HepG2 (cell line): ENCODE measurements around the gene MTA1. TPM values are rescaled to one million over a fixed set of nuclear protein-coding genes. Genes with fewer than 3 reads are reported as not detected.
A peak's percentile ranks its signal among the peaks of the same experiment; 100 is the strongest.

Source experiments
- ESRRA ChIP-seq: sonication (generic); formaldehyde crosslinking; IDR thresholded peaks from 2 replicates; pipeline ENCODE4 v1.5.1; 2020; ENCODE audit warnings: mild to moderate bottlenecking, low read depth, missing genetic modification reagents
- SALL1 ChIP-seq: sonication (generic); formaldehyde crosslinking; IDR thresholded peaks from 2 replicates; pipeline ENCODE4 v1.8.0; 2022; ENCODE audit warnings: mild to moderate bottlenecking, missing genetic modification reagents
- ZNF567 ChIP-seq: sonication (generic); formaldehyde crosslinking; IDR thresholded peaks from 2 replicates; pipeline ENCODE4 v1.8.1; 2023; ENCODE audit warnings: mild to moderate bottlenecking, missing genetic modification reagents, borderline replicate concordance
- ZNF607 ChIP-seq: sonication (generic); formaldehyde crosslinking; IDR thresholded peaks from 2 replicates; pipeline ENCODE4 v1.5.1; 2020; ENCODE audit warnings: missing genetic modification reagents, mild to moderate bottlenecking, borderline replicate concordance
- ZNF629 ChIP-seq: sonication (generic); formaldehyde crosslinking; conservative IDR thresholded peaks from 2 replicates; pipeline ENCODE4 v1.5.0; 2020; ENCODE audit warnings: missing genetic modification reagents
- polyA plus RNA-seq, 8 experiments: library from polyadenylated mRNA; depleted of rRNA in 3 of 8; stranded (reverse) in 7 of 8; unstranded in 1 of 8; fragments of >200 nt; fragmentation: Illumina TruSeq in 4 of 8; extraction: Trizol in 4 of 8; gene quantifications; 2 replicates each; pipeline versions ENCODE4 v1.2.1 to v1.2.3, GENCODE V29; 2011 to 2016; ENCODE audit warnings: low read depth in 4 of 8, missing spikeins in 1 of 8, mixed read lengths in 1 of 8; ENCODE audit not compliant: insufficient read depth in 1 of 8
- total RNA-seq, 5 experiments: library from RNA; depleted of rRNA; stranded (reverse); fragments of >200 nt; fragmentation: Illumina TruSeq; extraction: Trizol; gene quantifications; 2 replicates each; pipeline ENCODE4 v1.2.3, GENCODE V29; 2016; ENCODE audit warnings: low read depth in 1 of 5
- TF ChIP-seq, protein P1 (sequence below): sonication (generic); formaldehyde crosslinking; IDR thresholded peaks from 2 replicates; pipeline ENCODE4 v1.9.0; 2021; ENCODE audit warnings: missing genetic modification reagents, borderline replicate concordance
- TF ChIP-seq, protein P2 (sequence below): sonication (generic); formaldehyde crosslinking; IDR thresholded peaks from 2 replicates; pipeline ENCODE4 v1.5.0; 2020; ENCODE audit warnings: mild to moderate bottlenecking, missing genetic modification reagents, borderline replicate concordance
- TF ChIP-seq, protein P3 (sequence below): sonication (generic); formaldehyde crosslinking; IDR thresholded peaks from 2 replicates; pipeline ENCODE4 v1.4.0; 2020; ENCODE audit warnings: mild to moderate bottlenecking, missing genetic modification reagents
- TF ChIP-seq, protein P4 (sequence below): sonication (generic); formaldehyde crosslinking; conservative IDR thresholded peaks from 2 replicates; pipeline ENCODE4 v1.8.0; 2022; ENCODE audit warnings: missing genetic modification reagents
- TF ChIP-seq, protein P5 (sequence below): sonication (generic); formaldehyde crosslinking; IDR thresholded peaks from 2 replicates; pipeline ENCODE4 v1.5.1; 2020; ENCODE audit warnings: missing genetic modification reagents, mild to moderate bottlenecking, borderline replicate concordance

MTA1 gene
- total and polyA plus RNA-seq, 2 of the 13 experiments (the other 11 are each of a cell fraction or from before 2014, with no cell fraction given) = 35.2 to 85.8 TPM

DNA sequence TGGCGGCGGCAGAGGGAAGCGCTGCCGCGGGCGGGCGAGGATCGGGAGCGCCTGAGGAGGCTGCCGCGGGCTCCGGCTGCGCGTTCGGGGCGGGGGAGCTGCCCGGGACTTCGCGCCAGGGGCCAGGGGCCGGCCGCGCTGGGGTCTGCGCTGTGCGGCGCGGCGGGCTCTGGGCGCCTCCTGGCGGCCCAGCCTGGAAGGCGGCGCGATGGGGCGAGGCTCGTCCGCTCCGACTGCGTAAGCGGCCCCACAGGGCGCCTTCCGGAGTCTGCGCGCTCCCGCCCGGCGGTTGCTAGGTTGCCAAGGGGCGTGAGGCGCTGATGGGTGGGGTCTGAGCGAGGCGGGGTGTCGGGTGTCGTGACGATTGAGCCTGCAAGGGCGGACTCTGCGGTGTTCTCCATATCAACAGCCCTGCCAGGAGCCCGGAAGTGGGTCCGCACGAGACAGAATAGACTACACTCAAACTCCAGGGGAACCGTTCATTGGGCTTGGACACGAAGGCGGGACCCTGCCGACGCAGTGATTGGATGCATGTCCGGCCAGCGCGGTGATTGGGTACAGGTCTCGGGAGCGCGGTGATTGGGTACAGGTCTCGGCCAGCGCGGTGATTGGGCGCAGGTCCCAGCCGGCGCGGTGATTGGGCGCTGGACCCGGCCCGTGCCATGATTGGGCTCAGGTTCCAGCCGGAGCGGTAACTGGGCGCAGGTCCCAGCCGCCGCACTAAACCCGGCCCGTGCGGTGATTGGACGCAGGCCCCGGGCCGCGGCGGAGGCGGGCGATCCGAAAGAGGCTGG is 71.1 kb downstream of the MTA1 start, which contains the start of gene TEDC1 (continued):
- TF ChIP-seq, protein P1, sequence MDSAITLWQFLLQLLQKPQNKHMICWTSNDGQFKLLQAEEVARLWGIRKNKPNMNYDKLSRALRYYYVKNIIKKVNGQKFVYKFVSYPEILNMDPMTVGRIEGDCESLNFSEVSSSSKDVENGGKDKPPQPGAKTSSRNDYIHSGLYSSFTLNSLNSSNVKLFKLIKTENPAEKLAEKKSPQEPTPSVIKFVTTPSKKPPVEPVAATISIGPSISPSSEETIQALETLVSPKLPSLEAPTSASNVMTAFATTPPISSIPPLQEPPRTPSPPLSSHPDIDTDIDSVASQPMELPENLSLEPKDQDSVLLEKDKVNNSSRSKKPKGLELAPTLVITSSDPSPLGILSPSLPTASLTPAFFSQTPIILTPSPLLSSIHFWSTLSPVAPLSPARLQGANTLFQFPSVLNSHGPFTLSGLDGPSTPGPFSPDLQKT (CRISPR knock-in tag) = 0 out of 2 replicates have a peak, but pooled peaks have one; percentile 28
- TF ChIP-seq ZNF607 (CRISPR knock-in tag) (no peak; the same call in 1 of the 2 replicates), SALL1 (CRISPR knock-in tag) (peak; percentile 75), ESRRA (no peak; the same call in 1 of the 2 replicates), ZNF629 (no peak; the same call in 1 of the 2 replicates), ZNF567 (CRISPR knock-in tag) (no peak)
- TF ChIP-seq, protein P2, sequence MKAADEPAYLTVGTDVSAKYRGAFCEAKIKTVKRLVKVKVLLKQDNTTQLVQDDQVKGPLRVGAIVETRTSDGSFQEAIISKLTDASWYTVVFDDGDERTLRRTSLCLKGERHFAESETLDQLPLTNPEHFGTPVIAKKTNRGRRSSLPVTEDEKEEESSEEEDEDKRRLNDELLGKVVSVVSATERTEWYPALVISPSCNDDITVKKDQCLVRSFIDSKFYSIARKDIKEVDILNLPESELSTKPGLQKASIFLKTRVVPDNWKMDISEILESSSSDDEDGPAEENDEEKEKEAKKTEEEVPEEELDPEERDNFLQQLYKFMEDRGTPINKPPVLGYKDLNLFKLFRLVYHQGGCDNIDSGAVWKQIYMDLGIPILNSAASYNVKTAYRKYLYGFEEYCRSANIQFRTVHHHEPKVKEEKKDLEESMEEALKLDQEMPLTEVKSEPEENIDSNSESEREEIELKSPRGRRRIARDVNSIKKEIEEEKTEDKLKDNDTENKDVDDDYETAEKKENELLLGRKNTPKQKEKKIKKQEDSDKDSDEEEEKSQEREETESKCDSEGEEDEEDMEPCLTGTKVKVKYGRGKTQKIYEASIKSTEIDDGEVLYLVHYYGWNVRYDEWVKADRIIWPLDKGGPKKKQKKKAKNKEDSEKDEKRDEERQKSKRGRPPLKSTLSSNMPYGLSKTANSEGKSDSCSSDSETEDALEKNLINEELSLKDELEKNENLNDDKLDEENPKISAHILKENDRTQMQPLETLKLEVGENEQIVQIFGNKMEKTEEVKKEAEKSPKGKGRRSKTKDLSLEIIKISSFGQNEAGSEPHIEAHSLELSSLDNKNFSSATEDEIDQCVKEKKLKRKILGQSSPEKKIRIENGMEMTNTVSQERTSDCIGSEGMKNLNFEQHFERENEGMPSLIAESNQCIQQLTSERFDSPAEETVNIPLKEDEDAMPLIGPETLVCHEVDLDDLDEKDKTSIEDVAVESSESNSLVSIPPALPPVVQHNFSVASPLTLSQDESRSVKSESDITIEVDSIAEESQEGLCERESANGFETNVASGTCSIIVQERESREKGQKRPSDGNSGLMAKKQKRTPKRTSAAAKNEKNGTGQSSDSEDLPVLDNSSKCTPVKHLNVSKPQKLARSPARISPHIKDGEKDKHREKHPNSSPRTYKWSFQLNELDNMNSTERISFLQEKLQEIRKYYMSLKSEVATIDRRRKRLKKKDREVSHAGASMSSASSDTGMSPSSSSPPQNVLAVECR = peak; percentile 96
- TF ChIP-seq, protein P3, sequence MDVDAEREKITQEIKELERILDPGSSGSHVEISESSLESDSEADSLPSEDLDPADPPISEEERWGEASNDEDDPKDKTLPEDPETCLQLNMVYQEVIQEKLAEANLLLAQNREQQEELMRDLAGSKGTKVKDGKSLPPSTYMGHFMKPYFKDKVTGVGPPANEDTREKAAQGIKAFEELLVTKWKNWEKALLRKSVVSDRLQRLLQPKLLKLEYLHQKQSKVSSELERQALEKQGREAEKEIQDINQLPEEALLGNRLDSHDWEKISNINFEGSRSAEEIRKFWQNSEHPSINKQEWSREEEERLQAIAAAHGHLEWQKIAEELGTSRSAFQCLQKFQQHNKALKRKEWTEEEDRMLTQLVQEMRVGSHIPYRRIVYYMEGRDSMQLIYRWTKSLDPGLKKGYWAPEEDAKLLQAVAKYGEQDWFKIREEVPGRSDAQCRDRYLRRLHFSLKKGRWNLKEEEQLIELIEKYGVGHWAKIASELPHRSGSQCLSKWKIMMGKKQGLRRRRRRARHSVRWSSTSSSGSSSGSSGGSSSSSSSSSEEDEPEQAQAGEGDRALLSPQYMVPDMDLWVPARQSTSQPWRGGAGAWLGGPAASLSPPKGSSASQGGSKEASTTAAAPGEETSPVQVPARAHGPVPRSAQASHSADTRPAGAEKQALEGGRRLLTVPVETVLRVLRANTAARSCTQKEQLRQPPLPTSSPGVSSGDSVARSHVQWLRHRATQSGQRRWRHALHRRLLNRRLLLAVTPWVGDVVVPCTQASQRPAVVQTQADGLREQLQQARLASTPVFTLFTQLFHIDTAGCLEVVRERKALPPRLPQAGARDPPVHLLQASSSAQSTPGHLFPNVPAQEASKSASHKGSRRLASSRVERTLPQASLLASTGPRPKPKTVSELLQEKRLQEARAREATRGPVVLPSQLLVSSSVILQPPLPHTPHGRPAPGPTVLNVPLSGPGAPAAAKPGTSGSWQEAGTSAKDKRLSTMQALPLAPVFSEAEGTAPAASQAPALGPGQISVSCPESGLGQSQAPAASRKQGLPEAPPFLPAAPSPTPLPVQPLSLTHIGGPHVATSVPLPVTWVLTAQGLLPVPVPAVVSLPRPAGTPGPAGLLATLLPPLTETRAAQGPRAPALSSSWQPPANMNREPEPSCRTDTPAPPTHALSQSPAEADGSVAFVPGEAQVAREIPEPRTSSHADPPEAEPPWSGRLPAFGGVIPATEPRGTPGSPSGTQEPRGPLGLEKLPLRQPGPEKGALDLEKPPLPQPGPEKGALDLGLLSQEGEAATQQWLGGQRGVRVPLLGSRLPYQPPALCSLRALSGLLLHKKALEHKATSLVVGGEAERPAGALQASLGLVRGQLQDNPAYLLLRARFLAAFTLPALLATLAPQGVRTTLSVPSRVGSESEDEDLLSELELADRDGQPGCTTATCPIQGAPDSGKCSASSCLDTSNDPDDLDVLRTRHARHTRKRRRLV (CRISPR knock-in tag) = no peak
- TF ChIP-seq, protein P4, sequence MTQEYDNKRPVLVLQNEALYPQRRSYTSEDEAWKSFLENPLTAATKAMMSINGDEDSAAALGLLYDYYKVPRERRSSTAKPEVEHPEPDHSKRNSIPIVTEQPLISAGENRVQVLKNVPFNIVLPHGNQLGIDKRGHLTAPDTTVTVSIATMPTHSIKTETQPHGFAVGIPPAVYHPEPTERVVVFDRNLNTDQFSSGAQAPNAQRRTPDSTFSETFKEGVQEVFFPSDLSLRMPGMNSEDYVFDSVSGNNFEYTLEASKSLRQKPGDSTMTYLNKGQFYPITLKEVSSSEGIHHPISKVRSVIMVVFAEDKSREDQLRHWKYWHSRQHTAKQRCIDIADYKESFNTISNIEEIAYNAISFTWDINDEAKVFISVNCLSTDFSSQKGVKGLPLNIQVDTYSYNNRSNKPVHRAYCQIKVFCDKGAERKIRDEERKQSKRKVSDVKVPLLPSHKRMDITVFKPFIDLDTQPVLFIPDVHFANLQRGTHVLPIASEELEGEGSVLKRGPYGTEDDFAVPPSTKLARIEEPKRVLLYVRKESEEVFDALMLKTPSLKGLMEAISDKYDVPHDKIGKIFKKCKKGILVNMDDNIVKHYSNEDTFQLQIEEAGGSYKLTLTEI = no peak
- TF ChIP-seq, protein P5, sequence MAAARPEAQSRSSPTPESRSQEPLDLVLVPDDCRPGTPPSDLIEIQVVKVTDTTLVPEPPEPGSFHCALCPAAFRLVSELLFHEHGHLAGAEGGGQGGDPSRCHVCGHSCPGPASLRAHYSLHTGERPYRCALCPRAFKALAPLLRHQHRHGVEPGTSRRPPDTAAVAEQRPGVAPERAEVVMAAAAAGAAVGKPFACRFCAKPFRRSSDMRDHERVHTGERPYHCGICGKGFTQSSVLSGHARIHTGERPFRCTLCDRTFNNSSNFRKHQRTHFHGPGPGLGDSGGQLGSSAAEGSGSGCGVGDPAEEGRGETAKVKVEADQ (CRISPR knock-in tag) = 0 out of 2 replicates have a peak, but pooled peaks have one; percentile 54
